ENCODE results near the gene PPIH.

GRCh38 chr1:42692461-42692860 lies 34.2 kb downstream of the PPIH start:
- TF ChIP-seq CTCF (conservative IDR thresholded peaks at IDR 0.05; ENCODE audit: low read depth in 2 of 2), result no peak
- TF ChIP-seq EZH2 (IDR thresholded peaks at IDR 0.05; ENCODE audit: low read depth, unreplicated experiment), result no peak
- no peak for TF ChIP-seq STAT1 (IDR thresholded peaks at IDR 0.05; ENCODE audit: unreplicated experiment)

Measured in GM23338 (cell line).